ENCODE data around the gene FAM162A.

- TF ChIP-seq SP1 (CRISPR knock-in tag; conservative IDR thresholded peaks at IDR 0.05) (no peak), ATF6 (CRISPR knock-in tag; IDR thresholded peaks at IDR 0.05) (no peak), CTCF (IDR thresholded peaks at IDR 0.05) (no peak), NR3C1 (CRISPR knock-in tag; conservative IDR thresholded peaks at IDR 0.05; ENCODE audit: low read depth) (no peak), TEAD4 (CRISPR knock-in tag; IDR thresholded peaks at IDR 0.05) (no peak), FOXP4 (CRISPR knock-in tag; IDR thresholded peaks at IDR 0.05) (no peak), MLX (CRISPR knock-in tag; IDR thresholded peaks at IDR 0.05) (no peak), E2F5 (CRISPR knock-in tag; IDR thresholded peaks at IDR 0.05) (no peak), IRF2 (CRISPR knock-in tag; IDR thresholded peaks at IDR 0.05; ENCODE audit: borderline replicate concordance, low read depth) (no peak), NFYB (CRISPR knock-in tag; conservative IDR thresholded peaks at IDR 0.05; ENCODE audit: low read depth) (no peak), ZNF219 (CRISPR knock-in tag; IDR thresholded peaks at IDR 0.05; ENCODE audit: borderline replicate concordance) (no peak), JUN (CRISPR knock-in tag; IDR thresholded peaks at IDR 0.05) (no peak), ZNF532 (CRISPR knock-in tag; IDR thresholded peaks at IDR 0.05; ENCODE audit: borderline replicate concordance) (no peak)
Observed at GRCh38 chr3:122355612-122356011, 28.4 kb upstream of the FAM162A start.

Measured in WTC11 (cell line).